SU-DHL-6 (cell line): ENCODE measurements around the gene IGFBP6.
"Not testable (repeated sequence)": the region's sequence is repeated elsewhere in the genome, so short reads cannot be mapped to it uniquely, and the experiment has no call there.

Source experiments
- CTCF ChIP-seq: fragments of 200-600 bp; sonication (generic); IDR thresholded peaks from one replicate; pipeline ENCODE4 v1.5.1; 2017; ENCODE audit warnings: antibody characterized with exemption, mild to moderate bottlenecking, low read length, moderate library complexity; ENCODE audit not compliant: insufficient read depth, poor library complexity, severe bottlenecking
- EZH2phosphoT487 ChIP-seq: fragments of 200-600 bp; sonication (generic), shearing (Covaris generic); conservative IDR thresholded peaks from 2 replicates; pipeline ENCODE4 v1.6.1; 2018; ENCODE audit warnings: mild to moderate bottlenecking, antibody characterized with exemption, low read length, moderate library complexity, mixed read lengths

- TF ChIP-seq CTCF, EZH2phosphoT487: not testable (repeated sequence)
Measured at GRCh38 chr12:53094796-53095595, 2.5 kb upstream of the IGFBP6 start.
